AG09319 (cell line): Measurements from ENCODE around the gene TLE1.
"Not testable (repeated sequence)": the region's sequence is repeated elsewhere in the genome, so short reads cannot be mapped to it uniquely, and the experiment has no call there.

Experiments used
- DNase-seq: peaks from one replicate; pipeline ENCODE4 v3.0.0-alpha.2; 2010; ENCODE audit warnings: low read depth; ENCODE audit errors: extremely low read depth
- CTCF ChIP-seq: IDR thresholded peaks from 2 replicates; pipeline ENCODE4 v1.5.1; 2011; ENCODE audit warnings: low read depth, mild to moderate bottlenecking, inconsistent platforms, low read length, moderate library complexity

Gene TLE1

GRCh38 chr9:81597419-81598122, 91.8 kb downstream of the TLE1 start:
- no peak for TF ChIP-seq CTCF
- DNase-seq = no peak

GRCh38 chr9:81596679-81597418, 92.5 kb downstream of the TLE1 start:
- TF ChIP-seq CTCF = no peak
- no peak for DNase-seq

GRCh38 chr9:81595887-81596543, 93.3 kb downstream of the TLE1 start:
- DNase-seq = no peak
- no peak for TF ChIP-seq CTCF

- not testable (repeated sequence) for DNase-seq
Observed at GRCh38 chr9:81595293-81595692, 94.1 kb downstream of the TLE1 start.

- DNase-seq = no peak
- TF ChIP-seq CTCF = no peak
Observed at GRCh38 chr9:81594415-81594814, 94.9 kb downstream of the TLE1 start.

- TF ChIP-seq CTCF = no peak
Observed at GRCh38 chr9:81592887-81593266, 96.5 kb downstream of the TLE1 start.

GRCh38 chr9:81591791-81592190, 97.6 kb downstream of the TLE1 start:
- DNase-seq = no peak
- TF ChIP-seq CTCF = no peak

More at GRCh38 chr9:81592887-81593266, 96.5 kb downstream of the TLE1 start:
- no peak for DNase-seq
